Stimulated activated CD4-positive, alpha-beta T cell treated with anti-CD3 and anti-CD28 coated beads, TNF-alpha, amount 100 ng/mL, for 1 hour (primary cell): ENCODE measurements around the gene PRKCE.
"Not testable (repeated sequence)": the region's sequence is repeated elsewhere in the genome, so short reads cannot be mapped to it uniquely, and the experiment has no call there.

Experiments
- DNase-seq, 3 donors: peaks; one replicate each; pipeline ENCODE4 v3.0.0-alpha.2; 2020; ENCODE audit warnings: low read depth in 3 of 3, low spot score in 1 of 3

PRKCE gene

GRCh38 chr2:46202453-46202852 lies 551.0 kb downstream of the PRKCE start:
- no peak for DNase-seq

GRCh38 chr2:46202987-46203386 lies 551.5 kb downstream of the PRKCE start:
- DNase-seq = no peak

GRCh38 chr2:46203636-46204035 lies 552.2 kb downstream of the PRKCE start:
- DNase-seq = not testable (repeated sequence)

- no peak for DNase-seq
These were observed 556.1 kb downstream of the PRKCE start for GRCh38 chr2:46207591-46207990.

GRCh38 chr2:46208766-46209165 lies 557.3 kb downstream of the PRKCE start:
- DNase-seq = no peak

GRCh38 chr2:46210063-46210462 lies 558.6 kb downstream of the PRKCE start:
- DNase-seq = no peak

GRCh38 chr2:46211461-46211860 lies 560.0 kb downstream of the PRKCE start:
- no peak for DNase-seq

GRCh38 chr2:46213906-46214305 lies 562.4 kb downstream of the PRKCE start:
- no peak for DNase-seq

- DNase-seq = no peak
These were observed 564.7 kb downstream of the PRKCE start for GRCh38 chr2:46216213-46216612.

- not testable (repeated sequence) for DNase-seq
These were observed 572.0 kb downstream of the PRKCE start for GRCh38 chr2:46223514-46223913.

GRCh38 chr2:46225150-46225625 lies 573.7 kb downstream of the PRKCE start:
- no peak for DNase-seq

- DNase-seq = no peak
These were observed 574.3 kb downstream of the PRKCE start for GRCh38 chr2:46225730-46226129.

- no peak for DNase-seq
These were observed 575.1 kb downstream of the PRKCE start for GRCh38 chr2:46226620-46227019.

- DNase-seq = no peak
These were observed 575.5 kb downstream of the PRKCE start for GRCh38 chr2:46227022-46227421.

- DNase-seq = no peak
These were observed 576.3 kb downstream of the PRKCE start for GRCh38 chr2:46227674-46228289.

GRCh38 chr2:46229134-46230063 lies 577.9 kb downstream of the PRKCE start:
- no peak for DNase-seq

- DNase-seq = no peak
These were observed 578.7 kb downstream of the PRKCE start for GRCh38 chr2:46230115-46230571.

- DNase-seq = no peak
These were observed 579.4 kb downstream of the PRKCE start for GRCh38 chr2:46230677-46231425.

- DNase-seq = no peak
These were observed 580.2 kb downstream of the PRKCE start for GRCh38 chr2:46231721-46232120.

GRCh38 chr2:46232860-46233259 lies 581.4 kb downstream of the PRKCE start:
- no peak for DNase-seq
